MCF 10A (cell line): ENCODE measurements around the gene AUTS2. TPM values are rescaled to one million over a fixed set of nuclear protein-coding genes. Genes with fewer than 3 reads are reported as not detected.

Source experiments
- BruUV-seq: library from RNA; stranded (reverse); fragments of 400-500 nt; replicated peaks from 2 replicates; lab custom pipeline; 2021; lab: Mats Ljungman, UMichigan
- CTCF ChIA-PET: fragments of 300-600 bp; sonication (Branson Sonifier 250); formaldehyde crosslinking; extraction: SDS; loops from one replicate; lab custom pipeline; 2021; ENCODE audit warnings: antibody characterized with exemption, inconsistent platforms; lab: Yijun Ruan, JAX
- POLR2A ChIA-PET: fragments of 300-600, 350-650 bp; sonication (Branson Sonifier 250); formaldehyde crosslinking; extraction: SDS; loops from one replicate; lab custom pipeline; 2020; ENCODE audit warnings: antibody characterized with exemption, inconsistent platforms; lab: Yijun Ruan, JAX
- DNase-seq: peaks from one replicate; pipeline ENCODE4 v3.0.0-alpha.2; 2018; ENCODE audit not compliant: unreplicated experiment
- H3K27ac Mint-ChIP-seq: one replicate; pipeline ENCODE4 v1.8.0; 2022; ENCODE audit warnings: mild to moderate bottlenecking, low read depth, mixed read lengths; ENCODE audit not compliant: unreplicated experiment
- H3K27me3 Mint-ChIP-seq: one replicate; pipeline ENCODE4 v1.8.0; 2022; ENCODE audit warnings: mixed read lengths; ENCODE audit not compliant: insufficient read depth, unreplicated experiment
- H3K36me3 Mint-ChIP-seq: one replicate; pipeline ENCODE4 v1.8.0; 2022; ENCODE audit warnings: mild to moderate bottlenecking, moderate library complexity, mixed read lengths; ENCODE audit not compliant: insufficient read depth, unreplicated experiment
- H3K4me1 Mint-ChIP-seq: one replicate; pipeline ENCODE4 v1.8.0; 2022; ENCODE audit warnings: mixed read lengths; ENCODE audit not compliant: insufficient read depth, unreplicated experiment
- H3K4me3 Mint-ChIP-seq: one replicate; pipeline ENCODE4 v1.8.0; 2022; ENCODE audit warnings: mild to moderate bottlenecking, moderate library complexity, mixed read lengths; ENCODE audit not compliant: unreplicated experiment
- H3K9me3 Mint-ChIP-seq: one replicate; pipeline ENCODE4 v1.8.0; 2022; ENCODE audit warnings: mixed read lengths; ENCODE audit not compliant: unreplicated experiment
- CTCF ChIP-seq: fragments of 200-600 bp; IDR thresholded peaks from one replicate; pipeline ENCODE4 v1.8.0; 2022; ENCODE audit warnings: antibody characterized with exemption, mild to moderate bottlenecking; ENCODE audit not compliant: unreplicated experiment
- intact Hi-C: fragments of 100-400 bp; cut with micrococcal nuclease; formaldehyde crosslinking; loops from 2 replicates; pipeline ENCODE4 v1.14.1; 2022
- total RNA-seq: library from RNA; stranded (reverse); gene quantifications from 2 replicates; pipeline ENCODE4 v1.2.3, GENCODE V29; 2022

AUTS2 gene
- total RNA-seq, 1 experiment from 2014 or later: 1.3 TPM

DNA sequence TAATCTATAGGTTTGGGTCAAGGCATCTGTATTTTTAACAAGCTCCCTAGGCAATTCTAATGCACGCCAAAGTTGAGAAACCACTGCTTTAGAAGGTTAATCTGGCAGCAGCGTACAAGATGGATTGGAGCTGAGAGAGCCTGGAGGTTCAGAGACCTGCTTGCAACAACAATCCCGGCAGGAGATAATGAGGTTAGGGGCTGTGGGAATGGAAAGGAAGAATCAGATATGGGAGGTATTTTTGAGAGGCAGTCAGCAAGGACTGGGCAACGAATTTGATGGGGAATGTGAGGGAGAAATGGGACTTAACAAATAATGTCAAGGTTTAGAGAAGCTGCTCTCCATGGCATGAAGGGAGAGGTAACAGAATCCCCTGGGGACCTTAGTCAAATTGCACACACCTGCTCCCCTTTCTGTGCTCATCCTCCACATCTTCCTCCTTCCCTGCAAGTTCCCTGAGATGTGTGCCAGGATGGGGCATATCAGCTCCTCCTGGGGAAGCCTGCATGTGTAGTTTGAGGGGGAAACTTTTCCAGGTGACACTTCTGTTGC is 802.6 kb downstream of the AUTS2 start:
- ChIA-PET CTCF (interaction anchor here (1.2 kb wide), 1 partner anchor 63 kb away, joined by 3 read pairs; no protein-coding TSS in a partner anchor), POLR2A (no interaction called here)
- H3K36me3 Mint-ChIP-seq: no peaks in the 10 kb centered on the region
- no peak overlapping the region for H3K4me3 Mint-ChIP-seq
- intact Hi-C loops: no loop called here
- no TSS peak for BruUV-seq
- H3K27me3 Mint-ChIP-seq: no peaks in the 10 kb centered on the region
- no peaks in the 10 kb centered on the region for H3K4me1 Mint-ChIP-seq
- no peak for TF ChIP-seq CTCF
- H3K27ac Mint-ChIP-seq: no peak overlapping the region
- DNase-seq: no peak
- peaks cover 20% of the 10 kb centered on the region for H3K9me3 Mint-ChIP-seq

DNA sequence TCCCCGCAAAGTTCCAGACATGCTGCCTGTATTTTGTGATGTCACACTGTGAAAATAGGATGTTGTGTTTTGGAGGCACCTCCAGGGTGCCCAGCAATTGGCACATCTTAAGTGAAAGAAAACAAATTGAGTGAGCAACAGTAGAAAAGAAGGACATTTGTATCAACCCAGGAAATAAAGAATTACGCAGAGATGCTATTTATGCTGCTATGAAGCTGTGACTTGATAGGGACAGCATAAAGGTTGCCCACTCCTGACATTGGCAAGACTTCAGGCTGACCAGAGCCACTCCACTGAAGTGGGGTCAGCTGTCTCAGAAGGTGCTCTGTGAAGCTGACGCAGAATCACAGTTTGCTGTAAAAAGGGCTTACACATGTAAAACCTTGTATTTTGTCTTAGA is 803.8 kb downstream of the AUTS2 start:
- DNase-seq: no peak
- ChIA-PET CTCF (no interaction called here), POLR2A (no interaction called here)
- no peak for TF ChIP-seq CTCF
- Mint-ChIP-seq H3K4me1 (no peaks in the 10 kb centered on the region), H3K4me3 (no peak overlapping the region), H3K36me3 (no peaks in the 10 kb centered on the region), H3K27me3 (no peaks in the 10 kb centered on the region), H3K27ac (no peak overlapping the region), H3K9me3 (peaks cover 20% of the 10 kb centered on the region)
- intact Hi-C loops: no loop called here
- no TSS peak for BruUV-seq

GRCh38 chr7:70405241-70405640 is 807.0 kb downstream of the AUTS2 start:
- H3K27ac Mint-ChIP-seq: no peak overlapping the region
- ChIA-PET POLR2A (no interaction called here), CTCF (no interaction called here)
- H3K4me1 Mint-ChIP-seq: no peaks in the 10 kb centered on the region
- BruUV-seq: no TSS peak
- TF ChIP-seq CTCF: no peak
- DNase-seq: no peak
- no peaks in the 10 kb centered on the region for H3K27me3 Mint-ChIP-seq
- H3K36me3 Mint-ChIP-seq: no peaks in the 10 kb centered on the region
- intact Hi-C loops: no loop called here
- H3K9me3 Mint-ChIP-seq: peaks cover 17% of the 10 kb centered on the region
- no peak overlapping the region for H3K4me3 Mint-ChIP-seq

GRCh38 chr7:70406186-70406949 is 808.1 kb downstream of the AUTS2 start:
- Mint-ChIP-seq H3K27me3 (no peaks in the 10 kb centered on the region), H3K4me1 (no peaks in the 10 kb centered on the region), H3K4me3 (no peak overlapping the region), H3K27ac (no peak overlapping the region), H3K9me3 (peaks cover 9% of the 10 kb centered on the region), H3K36me3 (no peaks in the 10 kb centered on the region)
- DNase-seq: no peak
- ChIA-PET CTCF (no interaction called here), POLR2A (no interaction called here)
- no TSS peak for BruUV-seq
- no peak for TF ChIP-seq CTCF
- intact Hi-C loops: no loop called here
